NCI-H226 (cell line): ENCODE results near the gene SMYD2.
"Not testable (repeated sequence)": the region's sequence is repeated elsewhere in the genome, so short reads cannot be mapped to it uniquely, and the experiment has no call there.

Experiments
- DNase-seq: peaks from one replicate; pipeline ENCODE4 v3.0.0-alpha.2; 2015

Gene SMYD2

DNA sequence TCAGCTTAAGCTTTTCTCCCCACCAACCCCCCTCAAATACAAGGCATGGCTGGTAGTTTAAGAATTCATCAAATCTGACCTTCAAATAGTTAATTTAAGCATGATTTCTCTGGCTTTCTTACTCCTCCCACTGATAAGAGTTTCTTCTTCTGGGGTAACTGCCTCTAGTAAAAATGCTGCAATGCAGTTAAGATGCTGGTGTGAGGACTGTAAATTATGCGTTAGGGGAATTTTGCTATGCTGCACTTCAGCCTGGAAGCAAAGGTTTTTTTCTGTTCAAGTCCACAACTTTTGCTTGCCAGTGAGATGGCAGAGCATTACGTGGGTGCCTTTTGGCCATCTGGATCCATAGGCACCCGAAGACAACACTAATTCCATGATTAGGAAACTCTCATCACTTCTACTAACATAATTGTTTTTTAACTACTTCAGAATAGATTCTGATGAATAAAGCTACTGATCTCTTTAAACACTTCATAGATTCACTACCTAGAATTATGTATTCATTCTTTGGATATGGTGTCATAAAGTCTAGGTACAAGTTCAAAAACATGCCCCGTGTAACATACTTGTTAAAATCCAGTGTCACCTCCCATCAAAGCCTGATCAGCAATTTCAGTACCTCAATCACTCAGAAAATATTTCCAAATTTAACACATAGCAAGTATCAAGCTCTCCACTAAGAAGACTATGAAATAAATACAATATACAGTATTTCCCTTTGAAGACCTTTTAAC lies 8.8 kb upstream of the SMYD2 start:
- no peak for DNase-seq

DNA sequence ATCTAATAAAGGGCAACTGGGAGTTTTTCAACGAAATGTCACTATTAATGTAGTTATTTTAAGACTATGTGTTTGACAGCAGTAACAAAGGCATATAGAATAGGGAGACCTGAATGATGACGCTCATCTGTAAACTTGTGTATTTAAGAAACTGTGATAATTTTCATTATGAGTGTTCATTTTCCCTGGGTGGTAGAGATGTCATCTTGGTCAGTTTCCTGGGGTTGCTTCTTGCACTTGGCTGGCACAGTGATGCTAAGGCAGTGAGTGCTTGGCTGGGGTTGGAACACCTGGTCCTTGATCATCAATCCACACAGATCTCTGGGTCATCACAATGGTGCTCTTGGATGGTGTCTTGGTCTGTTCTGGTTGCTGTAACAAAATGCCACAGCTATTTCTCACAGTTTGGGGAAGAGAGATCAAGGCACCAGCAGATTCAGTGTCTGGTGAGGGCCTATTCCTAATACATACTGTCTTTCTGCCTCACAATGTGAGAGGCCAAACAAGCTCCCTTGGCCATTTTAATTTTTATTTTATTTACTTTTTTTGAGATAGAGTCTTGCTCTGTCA lies 7.9 kb upstream of the SMYD2 start:
- DNase-seq, result no peak

DNA sequence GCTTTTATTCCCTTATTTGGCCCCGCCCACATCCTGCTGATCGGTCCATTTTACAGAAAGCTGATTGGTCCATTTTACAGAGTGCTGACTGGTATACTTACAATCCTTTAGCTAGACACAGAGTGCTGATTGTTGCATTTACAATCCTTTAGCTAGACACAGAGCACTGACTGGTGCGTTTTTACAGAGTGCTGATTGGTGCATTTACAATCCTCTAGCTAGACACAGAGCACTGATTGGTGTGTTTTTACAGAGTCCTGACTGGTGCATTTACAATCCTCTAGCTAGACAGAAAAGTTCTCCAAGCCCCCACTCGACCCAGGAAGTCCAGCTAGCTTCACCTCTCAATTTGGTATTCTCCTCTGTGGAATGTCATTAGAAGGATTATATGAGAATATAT lies 5.3 kb upstream of the SMYD2 start:
- not testable (repeated sequence) for DNase-seq

DNA sequence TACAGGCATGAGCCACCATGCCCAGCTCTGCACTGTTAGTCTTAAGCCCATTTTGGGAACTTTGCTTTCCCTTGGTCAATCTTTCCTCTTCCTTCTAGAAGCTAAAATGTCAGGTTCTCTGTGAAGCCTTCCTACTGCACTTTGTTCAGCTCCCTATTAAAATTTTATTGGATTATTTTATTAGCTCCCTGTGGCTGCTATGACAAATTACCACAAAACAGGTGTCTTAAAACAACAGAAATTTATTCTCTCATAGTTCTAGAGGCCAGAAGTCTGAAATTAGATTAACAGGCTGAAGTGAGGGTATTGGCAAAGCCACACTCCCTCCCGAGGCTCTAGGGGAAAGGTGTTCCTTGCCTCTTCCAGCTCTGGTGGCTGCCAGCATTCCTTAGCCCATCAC lies 4.2 kb upstream of the SMYD2 start:
- DNase-seq, result no peak

DNA sequence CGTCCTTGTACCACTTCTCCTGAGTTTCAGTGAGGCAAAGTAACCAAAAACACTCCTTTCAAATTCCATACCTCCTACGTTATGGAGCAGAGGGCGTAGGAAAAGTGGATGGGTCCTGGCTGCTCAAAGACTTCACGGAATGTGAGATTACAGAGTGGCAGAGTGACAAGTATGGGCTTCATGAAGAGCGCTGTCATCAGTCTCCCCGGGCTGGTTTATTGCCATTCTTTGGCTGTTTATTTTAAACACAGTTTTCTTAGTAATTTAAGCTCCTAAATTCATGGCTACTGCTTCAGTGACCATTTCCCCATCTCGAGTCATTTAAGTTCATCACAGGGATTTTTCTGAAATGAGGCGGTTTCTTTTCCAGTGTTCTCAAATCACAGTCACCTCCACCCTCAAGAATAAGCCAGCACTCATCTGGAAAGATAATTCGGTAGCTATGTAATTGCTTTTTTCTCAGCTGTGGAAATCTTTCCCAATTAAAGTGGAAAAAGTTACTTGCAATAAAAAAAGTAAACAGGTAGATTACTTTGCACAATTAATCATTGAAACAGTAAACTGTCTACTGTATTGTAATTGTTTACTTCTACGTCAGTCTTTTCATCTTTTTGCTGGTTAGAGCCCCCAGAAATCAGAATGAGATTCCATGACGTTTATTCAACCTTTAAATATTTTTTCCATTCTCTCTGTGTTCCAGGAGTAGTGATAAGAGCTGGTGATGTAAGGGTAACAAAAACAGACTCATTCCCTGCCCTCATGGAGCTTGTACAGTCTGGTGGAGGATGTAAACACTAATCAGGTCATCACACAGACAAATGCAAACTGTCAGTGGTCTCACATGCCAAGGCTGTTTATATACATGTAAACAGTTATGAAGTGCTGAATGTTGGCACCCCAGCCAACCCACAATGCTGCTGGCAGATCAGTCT lies 3.0 kb upstream of the SMYD2 start:
- no peak for DNase-seq

DNA sequence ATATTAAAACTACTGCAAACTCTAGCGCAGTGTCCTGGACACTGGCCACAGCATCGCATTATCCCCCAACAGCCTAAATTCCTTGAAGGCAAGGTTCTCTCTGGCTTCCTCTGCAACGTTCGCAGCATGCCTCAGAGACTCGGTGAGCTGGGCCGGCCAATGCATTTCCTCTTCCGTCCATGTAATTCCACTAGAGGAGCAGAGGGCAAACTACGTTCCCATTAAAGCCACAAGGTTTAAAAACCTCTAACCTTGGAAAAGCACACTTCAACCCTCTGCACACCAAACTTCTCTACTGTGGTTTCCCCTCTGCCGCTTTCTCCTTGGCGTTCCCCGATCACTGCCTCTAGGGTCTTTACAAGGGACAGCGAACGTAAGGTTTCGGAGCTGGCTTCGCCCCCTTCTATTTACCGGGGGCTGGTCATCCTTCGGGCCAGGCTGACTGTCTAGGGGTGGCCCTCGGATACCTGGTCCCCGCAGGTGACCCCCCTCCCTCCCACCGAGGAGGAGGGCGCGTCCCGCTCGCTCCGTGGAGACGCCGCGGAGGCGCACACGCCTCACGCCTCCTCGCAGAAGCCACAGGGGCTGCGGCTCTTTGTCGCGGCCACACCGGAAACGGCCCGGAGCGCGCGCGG lies 456 bp upstream of the SMYD2 start:
- DNase-seq, result peak; percentile 32

DNA sequence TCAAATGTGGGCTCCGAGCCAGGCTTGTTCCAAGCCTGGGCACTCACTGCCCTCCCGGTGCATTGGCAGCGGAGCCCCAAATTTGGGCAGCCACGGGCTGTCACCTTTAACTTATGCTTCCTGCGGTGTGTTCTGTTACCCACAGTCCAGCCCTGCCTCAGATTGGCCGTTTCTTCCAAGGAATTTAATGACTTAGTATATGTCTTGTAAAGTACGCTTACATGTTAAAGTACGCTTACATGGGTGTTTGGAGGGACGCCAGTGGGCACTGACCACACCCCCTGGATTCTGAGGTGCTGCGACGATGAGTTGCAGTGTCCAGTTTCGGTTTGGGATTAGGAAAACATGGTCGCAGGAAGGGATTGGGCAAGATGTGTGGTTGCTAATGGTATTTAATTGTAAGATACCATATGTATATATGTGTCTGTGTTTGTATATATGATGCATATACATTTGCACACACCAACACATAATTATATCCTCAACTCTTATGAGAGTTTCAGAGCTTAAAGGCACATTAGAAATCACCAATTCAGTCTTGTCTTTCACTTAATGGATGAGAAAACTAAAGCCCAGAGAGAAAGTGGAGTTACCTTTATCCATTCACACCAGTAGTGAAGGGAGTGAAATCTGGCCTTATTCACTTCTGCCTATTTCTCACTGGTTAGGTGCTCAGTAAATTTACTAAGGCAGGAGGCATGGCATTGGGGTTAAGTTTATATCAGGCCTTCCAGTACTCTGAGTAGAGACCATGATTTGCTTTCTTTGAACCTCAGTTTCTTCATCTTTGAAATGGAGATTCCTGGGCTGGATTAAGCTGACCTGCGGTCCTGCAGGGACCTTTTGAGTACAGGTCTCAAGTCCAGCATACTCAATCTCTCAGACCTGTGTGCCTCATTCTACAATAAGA lies 1.0 kb downstream of the SMYD2 start:
- peak; percentile 21 for DNase-seq

DNA sequence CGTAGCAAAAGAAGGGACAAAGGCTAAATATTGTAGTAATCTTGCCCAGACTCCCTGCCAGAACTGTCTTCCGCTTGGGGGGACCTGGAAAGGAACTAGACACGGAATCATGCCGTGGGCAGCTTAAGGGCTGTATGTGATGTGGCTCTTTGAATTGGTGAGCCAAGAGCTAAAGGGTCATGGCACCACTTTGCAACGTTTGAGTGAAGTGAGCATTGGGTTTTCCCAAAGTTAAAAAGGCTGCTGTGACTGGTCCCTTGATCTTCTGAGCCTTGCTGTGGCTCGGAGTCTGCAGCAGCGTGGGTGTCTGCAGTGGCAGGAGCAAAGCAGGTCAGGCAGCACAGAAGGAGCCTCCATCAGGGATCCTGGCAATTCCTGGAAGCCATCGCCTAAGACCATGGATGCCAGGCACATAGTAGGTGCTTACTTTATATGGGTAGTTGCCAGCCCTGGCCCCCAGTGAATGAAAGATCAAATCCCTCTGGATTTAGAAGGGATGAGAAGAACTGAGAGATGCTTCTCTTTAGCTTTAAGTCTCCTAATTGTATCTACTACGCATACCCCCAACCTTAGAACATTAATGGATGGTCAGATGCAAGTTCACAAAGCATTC lies 1.8 kb downstream of the SMYD2 start:
- no peak for DNase-seq

DNA sequence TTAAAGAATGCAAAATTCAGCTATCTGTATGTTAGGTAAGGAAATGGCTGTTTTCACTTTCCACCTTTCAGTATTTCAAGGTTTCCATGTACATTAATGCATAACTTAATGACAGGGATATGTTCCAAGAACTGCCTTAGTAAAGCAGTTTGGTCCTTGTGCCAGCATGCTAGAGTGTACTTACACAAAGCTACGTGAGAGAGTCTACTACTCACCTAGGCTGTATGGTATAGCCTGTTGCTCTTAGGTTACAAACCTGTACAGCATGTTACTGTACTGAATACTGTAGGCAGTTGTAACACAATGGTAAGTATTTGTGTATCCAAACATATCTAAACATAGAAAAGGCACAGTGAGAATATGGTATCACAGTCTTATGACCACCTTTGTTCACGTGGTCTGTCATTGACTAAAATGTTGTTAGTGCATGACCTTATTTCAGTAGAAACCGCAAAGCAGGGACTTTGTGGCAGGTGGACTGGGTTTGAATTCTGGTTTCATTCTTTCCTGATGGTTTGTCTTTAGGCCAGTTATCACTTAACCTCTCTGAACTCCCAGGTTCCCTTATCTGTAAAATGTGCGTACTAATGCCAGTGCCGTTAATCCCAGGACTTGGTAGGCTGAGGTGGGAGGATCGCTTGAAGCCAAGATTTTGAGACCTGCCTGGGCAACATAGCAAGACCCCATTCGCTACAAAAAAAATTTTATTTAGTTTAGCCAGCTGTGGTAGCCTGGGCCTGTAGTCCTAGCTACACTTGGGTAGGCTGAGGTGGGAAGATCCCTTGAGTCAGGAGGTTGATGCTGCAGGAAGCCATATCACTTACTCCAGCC lies 4.9 kb downstream of the SMYD2 start:
- no peak for DNase-seq

DNA sequence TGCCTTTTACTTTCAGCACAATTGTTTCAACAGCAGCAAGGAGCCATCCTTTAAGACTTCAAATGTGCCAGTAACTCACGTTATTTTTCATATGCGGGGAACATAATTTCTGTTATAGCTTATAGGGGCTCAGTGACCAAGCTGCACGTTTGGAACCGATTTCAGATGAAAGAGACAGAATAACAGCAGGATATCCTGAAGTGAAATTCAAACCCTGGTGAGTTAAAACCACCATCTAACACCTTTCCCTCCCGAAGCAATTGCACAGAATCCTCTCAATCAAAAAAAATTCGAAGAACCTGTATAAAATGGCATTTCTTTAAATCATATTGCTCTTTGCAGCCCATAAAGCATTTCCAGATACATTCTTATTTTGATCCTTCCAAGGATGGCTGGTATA lies 6.9 kb downstream of the SMYD2 start:
- DNase-seq, result no peak

DNA sequence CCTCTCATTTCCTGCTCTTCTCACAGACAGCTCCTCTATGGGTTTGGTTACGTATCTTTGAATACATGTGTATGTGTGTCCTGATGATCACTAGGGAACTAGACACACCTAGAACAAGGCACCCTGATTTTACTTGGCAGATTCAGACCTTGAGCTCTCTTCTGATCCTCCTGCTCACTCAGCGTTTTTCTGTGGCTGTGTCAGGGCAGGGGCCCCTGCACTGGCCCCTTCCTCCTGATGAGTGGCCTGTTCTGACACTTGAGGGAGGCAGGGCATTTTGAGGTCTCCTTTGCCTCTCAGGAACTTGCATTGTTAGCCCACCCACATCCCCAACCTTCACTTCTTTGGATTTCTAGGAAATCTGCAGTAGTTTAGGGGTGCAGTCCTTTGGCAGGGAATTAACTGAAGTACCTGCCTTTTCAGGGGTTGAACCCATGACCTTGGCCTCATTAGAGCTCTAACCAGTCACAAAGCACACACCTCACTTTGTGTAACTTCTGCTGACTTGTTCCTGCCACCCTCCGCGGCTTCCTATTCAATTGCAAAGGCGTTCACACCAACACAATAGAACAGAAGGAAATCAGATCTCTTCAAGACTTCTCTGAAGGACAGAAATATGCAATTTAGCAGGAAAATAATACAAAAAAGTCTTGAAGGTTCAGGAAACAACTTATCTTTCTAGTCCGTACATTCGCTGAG lies 8.8 kb downstream of the SMYD2 start:
- DNase-seq, result no peak

DNA sequence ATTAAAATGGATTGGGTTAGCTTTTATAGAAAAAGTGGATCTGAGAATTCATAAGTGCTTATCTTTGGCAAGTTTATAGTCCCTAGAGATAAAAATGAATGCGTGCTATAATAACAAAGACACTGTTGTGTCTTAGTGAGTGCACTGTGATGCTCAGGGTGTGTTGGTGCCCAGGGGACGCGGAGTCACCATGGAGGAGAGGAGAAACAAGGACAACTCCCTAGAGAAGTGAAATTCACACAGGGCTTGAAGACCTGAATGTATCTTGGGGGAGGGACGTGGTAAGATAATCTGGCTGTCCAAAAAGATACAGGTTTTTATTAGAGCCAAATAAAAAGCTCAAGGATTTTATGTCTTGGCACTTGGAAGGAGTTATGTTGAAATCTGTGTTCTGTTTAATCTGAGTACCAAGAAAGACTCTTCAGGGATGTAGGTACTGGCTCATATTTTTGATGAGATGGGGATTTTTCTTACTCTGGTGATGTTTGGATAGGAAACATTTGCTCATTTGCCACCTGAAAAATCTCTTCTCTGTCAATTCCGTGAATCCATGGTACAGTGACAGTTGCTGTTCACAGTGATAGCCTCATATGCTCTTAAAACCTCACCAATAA lies 9.6 kb downstream of the SMYD2 start:
- no peak for DNase-seq

DNA sequence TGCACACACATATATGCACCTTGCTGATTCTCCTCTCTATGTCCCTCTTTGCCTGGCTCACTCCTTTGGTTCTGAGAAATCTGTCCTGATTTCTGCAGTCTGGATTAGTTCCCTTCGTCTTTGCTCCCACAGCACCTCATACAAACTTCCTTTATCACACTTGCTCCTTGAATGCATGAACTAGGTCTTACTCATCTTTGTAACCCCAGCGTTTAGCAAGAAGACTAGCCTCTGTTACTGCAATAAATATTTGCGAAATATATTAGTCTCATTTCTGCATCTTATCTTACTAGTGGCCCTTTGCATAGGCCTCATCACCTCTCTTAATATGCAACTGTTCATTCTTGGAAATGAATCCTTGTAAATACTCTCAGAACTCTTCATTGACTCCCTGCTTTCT lies 11.4 kb downstream of the SMYD2 start:
- no peak for DNase-seq

DNA sequence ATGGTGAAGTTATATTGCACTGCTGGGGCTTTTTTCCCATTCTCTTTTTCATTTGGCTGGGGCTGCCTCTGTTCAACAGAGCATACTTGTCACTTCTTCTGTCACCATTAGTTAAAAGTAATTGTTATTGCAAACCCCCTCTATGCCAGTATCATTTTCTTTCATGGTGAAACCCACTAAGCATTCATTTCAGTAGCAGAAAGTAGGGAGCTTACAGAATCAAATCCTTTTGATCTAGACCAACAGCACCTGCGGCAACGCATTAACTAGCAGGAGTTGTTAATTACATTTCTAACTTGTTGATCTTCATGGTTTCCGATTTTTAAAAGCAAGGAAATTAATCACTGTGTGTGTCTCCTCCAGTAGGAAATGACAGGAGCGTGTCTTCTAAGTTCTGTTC lies 15.0 kb downstream of the SMYD2 start:
- no peak for DNase-seq

DNA sequence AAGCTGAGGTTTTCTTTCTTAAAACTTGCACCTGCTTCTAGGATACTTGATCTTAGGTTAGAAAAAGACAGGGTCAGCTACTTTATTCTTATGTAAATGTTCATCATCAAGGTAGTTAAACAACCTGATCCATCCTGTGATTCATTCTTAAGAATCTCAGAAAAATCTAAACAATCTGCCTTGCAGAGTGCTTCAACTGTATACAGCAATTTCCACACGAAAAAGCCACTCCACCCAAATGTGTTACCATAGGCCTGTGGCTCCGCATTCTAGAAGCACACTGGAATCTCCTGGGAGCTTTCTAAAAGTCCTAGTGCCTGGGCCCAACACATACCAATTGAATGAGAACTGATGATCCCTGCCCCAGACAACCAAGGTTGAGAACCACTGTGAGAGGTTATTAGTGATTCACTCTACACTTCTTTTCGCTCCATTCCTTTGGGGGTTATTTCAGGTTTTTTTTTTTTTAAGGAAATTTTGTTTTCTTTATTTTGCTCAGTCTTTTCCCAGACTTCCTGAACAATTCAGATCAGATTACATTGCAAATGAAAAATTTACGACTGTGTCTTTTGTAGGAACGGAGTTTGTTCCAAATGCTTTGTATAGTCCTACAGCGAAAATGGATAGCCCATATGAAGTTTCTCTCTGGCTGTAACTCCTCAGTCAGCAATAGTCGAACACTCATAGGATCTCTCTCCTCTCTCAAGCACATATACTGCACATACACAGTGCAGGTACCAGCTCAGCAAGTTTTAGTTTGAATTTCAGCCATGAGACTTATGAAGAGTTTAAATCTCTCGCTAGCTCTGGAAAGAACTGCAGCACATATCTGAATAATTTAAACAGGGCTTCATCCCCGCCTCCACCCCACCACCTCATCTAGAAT lies 16.1 kb downstream of the SMYD2 start:
- DNase-seq, result peak; percentile 56

DNA sequence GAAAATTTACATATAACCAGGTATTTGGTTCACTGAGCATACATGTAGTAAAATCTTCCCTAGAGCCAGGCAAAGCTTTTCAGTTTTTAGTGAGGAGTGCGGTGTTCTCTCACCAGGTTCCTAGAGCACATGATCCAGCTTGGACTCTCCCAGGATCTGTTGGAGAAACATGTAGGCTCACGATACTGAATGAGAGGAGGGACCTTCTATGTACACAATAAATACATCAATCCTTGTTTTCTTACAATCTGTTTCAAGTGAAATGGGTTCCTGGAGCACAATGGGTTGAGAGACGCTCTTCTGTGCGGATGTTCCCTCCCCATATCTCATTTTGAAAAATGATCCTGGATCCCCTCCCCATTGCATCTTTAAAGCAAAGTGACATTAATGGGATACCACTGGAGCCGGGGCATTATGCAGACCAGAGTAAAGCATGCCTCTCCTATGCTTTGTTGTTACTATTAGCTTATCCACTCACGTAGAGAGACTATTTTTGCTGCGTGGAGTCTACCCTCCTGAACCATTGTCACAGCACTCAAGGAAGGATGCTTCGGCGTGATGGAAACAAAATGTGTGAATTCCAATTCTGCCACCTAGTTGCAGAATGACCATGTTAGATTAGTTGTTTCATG lies 19.3 kb downstream of the SMYD2 start:
- no peak for DNase-seq

DNA sequence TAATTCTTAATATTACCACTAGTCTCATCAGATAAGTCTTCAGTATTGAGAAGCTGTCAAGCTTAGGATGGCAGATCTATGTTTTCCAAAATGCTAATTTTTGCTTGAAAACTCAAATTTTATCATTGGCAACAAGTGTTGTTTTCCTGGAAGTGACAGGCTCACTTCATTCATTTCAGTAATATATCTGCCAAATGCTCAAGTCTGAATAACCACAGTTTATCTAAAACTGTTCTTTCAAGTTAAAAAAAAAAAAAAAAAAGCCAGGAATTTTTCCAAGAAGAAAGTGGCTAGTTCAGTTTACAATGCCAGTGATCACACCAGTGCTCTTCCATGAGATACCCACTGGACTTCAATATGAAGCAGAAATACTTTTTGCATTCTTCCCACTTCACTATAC lies 20.6 kb downstream of the SMYD2 start:
- DNase-seq, result no peak
